GM20000 (cell line): ENCODE measurements around the gene REM1.
"Not testable (repeated sequence)": the region's sequence is repeated elsewhere in the genome, so short reads cannot be mapped to it uniquely, and the experiment has no call there.

Experiments used
- DNase-seq: peaks from one replicate; pipeline ENCODE4 v3.0.0; 2012; ENCODE audit warnings: low spot score
- TF ChIP-seq, protein P1 (sequence below): IDR thresholded peaks from 2 replicates; pipeline ENCODE4 v1.5.1; 2012; ENCODE audit warnings: mild to moderate bottlenecking, control low read depth; ENCODE audit errors: extremely low read depth, missing control alignments

The REM1 gene, protein sequence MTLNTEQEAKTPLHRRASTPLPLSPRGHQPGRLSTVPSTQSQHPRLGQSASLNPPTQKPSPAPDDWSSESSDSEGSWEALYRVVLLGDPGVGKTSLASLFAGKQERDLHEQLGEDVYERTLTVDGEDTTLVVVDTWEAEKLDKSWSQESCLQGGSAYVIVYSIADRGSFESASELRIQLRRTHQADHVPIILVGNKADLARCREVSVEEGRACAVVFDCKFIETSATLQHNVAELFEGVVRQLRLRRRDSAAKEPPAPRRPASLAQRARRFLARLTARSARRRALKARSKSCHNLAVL

DNA sequence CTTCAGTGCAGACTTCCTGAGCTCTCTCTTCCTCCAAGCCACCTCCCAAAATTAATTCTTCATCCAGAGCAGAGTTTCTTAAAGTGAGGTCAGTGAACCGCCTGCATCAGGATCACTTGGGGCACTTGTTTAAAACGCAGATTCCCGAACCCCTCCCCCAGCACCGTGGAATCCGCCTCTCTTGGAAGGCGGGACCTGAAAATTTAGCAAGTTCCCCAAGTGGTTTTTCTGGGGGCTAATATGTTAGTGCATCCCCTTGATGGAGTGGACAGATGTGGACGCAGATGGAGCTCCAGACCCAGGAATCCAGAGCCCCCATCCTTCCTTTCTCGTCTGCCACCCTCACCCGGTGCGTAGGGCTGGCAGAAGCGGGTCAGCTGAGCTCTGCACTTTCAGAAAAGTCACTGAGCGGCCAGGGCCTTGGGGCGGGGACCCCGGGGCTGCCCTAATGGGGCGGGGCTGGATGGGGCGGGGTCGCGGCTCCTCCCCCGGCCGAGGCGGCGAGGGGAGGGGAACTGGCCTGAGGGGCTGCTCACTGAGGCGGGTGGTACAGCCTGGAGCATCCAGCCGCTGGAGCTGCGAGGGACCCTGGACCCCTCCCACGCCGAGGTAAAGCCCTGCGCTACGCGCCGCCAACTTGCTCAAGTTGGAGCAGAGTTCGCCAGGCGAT, at the start of gene REM1, which contains the start of gene DEFB124:
REM1 (plus strand) TSS at position 531 of the 670 bp plus-strand sequence. CDS start 1,158 bp downstream, outside the sequence.
DEFB124 (minus strand) TSS at position 370 of the 670 bp plus-strand sequence. CDS start 2,114 bp downstream, outside the sequence.
- TF ChIP-seq, protein P1, sequence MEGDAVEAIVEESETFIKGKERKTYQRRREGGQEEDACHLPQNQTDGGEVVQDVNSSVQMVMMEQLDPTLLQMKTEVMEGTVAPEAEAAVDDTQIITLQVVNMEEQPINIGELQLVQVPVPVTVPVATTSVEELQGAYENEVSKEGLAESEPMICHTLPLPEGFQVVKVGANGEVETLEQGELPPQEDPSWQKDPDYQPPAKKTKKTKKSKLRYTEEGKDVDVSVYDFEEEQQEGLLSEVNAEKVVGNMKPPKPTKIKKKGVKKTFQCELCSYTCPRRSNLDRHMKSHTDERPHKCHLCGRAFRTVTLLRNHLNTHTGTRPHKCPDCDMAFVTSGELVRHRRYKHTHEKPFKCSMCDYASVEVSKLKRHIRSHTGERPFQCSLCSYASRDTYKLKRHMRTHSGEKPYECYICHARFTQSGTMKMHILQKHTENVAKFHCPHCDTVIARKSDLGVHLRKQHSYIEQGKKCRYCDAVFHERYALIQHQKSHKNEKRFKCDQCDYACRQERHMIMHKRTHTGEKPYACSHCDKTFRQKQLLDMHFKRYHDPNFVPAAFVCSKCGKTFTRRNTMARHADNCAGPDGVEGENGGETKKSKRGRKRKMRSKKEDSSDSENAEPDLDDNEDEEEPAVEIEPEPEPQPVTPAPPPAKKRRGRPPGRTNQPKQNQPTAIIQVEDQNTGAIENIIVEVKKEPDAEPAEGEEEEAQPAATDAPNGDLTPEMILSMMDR: no peak
- no peak for DNase-seq

DNA sequence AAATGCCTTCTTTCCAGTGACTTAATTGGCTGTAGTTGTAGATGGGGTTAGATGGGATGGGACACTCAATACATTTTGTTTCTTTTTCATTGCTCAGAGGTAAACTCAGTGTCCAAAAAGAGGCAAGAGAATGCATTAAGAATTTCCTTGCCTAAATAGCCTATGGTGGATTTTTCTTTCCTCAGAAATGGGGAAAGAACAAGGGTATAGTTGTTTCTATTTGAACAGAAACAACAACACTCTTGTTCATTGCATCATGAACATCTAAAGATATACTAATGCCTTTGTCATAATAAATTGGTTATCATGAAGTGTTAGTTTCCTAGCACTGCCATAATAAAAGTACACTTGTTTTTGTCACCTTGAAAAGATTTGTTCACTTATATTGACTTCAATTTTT, 49.3 kb upstream of the REM1 start:
- no peak for DNase-seq
- TF ChIP-seq, protein P1: no peak

DNA sequence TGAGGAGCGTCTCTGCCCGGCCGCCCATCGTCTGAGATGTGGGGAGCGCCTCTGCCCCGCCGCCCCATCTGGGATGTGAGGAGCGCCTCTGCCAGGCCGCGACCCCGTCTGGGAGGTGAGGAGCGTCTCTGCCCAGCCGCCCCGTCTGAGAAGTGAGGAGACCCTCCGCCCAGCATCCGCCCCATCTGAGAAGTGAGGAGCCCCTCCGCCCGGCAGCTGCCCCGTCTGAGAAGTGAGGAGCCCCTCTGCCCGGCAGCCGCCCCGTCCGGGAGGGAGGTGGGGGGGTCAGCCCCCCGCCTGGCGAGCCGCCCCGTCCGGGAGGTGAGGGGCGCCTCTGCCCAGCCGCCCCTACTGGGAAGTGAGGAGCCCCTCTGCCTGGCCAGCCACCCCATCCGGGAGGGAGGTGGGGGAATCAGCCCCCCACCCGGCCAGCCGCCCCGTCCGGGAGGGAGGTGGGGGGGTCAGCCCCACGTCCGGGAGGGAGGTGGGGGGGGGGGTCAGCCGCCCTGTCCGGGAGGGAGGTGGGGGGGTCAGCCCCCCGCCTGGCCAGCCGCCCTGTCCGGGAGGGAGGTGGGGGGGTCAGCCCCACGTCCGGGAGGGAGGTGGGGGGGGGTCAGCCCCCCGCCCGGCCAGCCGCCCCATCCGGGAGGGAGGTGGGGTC, 48.1 kb upstream of the REM1 start:
- not testable (repeated sequence) for DNase-seq

DNA sequence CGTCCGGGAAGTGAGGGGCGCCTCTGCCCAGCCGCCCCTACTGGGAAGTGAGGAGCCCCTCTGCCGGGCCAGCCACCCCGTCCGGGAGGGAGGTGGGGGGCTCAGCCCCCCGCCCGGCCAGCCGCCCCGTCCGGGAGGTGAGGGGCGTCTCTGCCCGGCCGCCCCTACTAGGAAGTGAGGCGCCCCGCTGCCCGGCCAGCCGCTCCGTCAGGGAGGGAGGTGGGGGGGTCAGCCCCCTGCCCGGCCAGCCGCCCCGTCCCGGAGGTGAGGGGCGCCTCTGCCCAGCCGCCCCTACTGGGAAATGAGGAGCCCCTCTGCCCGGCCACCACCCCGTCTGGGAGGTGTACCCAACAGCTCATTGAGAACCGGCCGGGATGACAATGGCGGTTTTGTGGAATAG, 47.5 kb upstream of the REM1 start:
- DNase-seq: not testable (repeated sequence)

DNA sequence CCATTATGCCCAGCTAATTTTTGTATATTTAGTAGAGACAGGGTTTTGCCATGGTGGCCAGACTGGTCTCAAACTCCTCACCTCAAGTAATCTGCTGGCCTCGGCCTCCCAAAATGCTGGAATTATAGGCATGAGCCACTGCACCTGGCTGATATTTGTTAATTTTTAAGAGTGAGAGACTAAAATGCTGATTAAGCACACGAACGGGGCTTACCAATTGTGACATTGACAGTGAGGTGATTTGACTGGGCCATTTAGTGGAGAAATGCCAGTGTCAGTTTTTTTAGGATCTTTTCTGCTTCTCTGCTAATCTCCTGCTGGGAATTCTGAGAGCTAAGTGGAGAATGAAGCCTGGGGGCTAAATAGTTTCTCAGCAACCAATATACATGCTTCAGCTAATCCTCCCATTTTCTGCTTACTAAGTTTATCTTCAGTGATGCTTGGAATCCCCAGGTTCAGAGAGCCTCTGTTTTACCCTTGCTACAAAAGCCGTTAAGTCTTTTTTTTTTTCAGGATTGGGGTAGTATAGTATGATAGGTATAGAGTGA, 44.4 kb upstream of the REM1 start:
- TF ChIP-seq, protein P1: no peak

DNA sequence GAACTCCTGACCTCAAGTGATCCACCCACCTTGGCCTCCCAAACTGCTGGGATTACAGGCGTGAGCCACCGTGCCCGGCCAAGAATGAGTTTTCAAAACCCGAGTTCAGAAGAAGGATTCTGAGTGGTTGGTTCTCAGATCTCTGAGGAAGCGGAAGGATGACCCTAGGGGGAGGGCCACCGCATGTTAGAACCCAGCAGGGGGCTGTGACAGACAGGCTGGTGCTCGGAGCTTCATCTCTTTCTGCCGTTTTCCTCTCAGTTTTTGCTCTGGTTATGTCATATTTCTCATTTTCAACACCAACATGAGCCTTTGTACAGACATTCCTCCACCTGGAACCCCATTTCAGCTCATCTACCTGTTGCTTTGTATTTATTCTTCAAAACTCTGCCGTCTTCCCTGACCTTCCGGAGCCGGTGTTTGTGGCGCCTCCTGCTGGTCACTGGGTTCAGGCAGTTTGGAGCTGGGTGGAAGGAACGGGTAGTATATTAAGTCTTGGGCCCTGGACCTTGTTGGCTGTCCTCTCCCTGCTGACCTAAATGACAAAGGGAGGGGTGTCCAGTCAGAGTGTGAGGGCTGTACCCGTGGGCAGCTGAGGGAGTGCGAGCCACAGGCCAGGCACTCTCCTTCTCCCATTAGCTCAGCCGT, 35.0 kb upstream of the REM1 start, which contains the start of gene DEFB123:
DEFB123 (plus strand) TSS at position 621 of the 648 bp plus-strand sequence. CDS start 67 bp downstream, outside the sequence.
- TF ChIP-seq, protein P1: no peak

More for the DNA sequence above, 44.4 kb upstream of the REM1 start:
- no peak for DNase-seq

DNA sequence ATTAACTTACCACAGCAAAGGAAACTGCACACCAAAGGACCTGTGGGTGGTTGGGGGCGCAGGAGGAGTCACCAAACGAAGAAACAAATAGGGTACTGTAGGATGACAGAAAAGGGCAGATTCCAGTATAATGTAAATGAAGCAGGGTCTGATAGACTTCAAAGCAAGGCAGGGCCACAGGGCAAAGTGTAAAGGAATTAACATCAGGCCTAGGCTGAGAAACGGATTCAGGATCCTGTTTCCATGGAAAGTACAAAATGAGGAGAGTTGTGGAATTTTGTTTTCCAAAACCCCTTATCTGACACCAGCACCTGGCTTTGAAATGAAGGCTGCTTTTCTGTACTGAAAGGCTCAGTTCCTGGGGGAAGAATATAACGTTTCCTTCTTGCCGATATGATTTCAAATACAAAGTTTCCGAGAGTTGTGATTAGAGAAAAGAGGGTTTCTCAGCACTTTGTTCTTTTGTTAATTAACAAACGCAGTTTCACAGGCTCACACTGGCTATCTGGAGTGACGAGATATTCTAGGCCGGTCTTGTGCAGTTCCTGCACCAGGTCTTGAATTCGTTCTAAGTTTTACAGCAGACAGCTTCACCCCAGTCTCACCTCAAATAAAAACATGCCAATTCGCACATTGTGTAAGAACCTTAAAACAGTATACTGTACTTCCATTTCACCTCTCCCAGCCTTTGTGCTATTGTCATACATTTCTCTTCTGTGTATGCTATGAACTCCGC, 28.8 kb upstream of the REM1 start:
- no peak for DNase-seq
- TF ChIP-seq, protein P1: no peak

More for the DNA sequence above, 35.0 kb upstream of the REM1 start, which contains the start of gene DEFB123:
- no peak for DNase-seq
